CD4-positive, alpha-beta memory T cell (primary cell): ENCODE data around the gene SEC14L3. TPM values are rescaled to one million over a fixed set of nuclear protein-coding genes. Genes with fewer than 3 reads are reported as not detected.
A peak's percentile ranks its signal among the peaks of the same experiment; 100 is the strongest.

ENCODE experiments used
- CTCF ChIA-PET: fragments of 350-600 bp; sonication (Branson Sonifier 250); formaldehyde crosslinking; loops from one replicate; lab custom pipeline; 2021; ENCODE audit warnings: inconsistent platforms; ENCODE audit not compliant: partially characterized antibody; lab: Charles Lee
- POLR2A ChIA-PET: fragments of 350-600 bp; sonication (Branson Sonifier 250); formaldehyde crosslinking; loops from one replicate; lab custom pipeline; 2021; ENCODE audit not compliant: partially characterized antibody; lab: Charles Lee
- DNase-seq, 5 donors: peaks; one replicate each; pipeline versions ENCODE4 v3.0.0 to v3.0.0-alpha.2; 2020 to 2022; ENCODE audit warnings: mixed read lengths in 1 of 5
- H3K27ac ChIP-seq: one replicate; pipeline ENCODE4 v1.7.0; 2013; ENCODE audit warnings: low read depth, low read length
- H3K27me3 ChIP-seq: 2 replicates; pipeline ENCODE4 v1.7.0; 2013; ENCODE audit warnings: mild to moderate bottlenecking, low read length, moderate library complexity; ENCODE audit not compliant: insufficient read depth
- H3K36me3 ChIP-seq: 2 replicates; pipeline ENCODE4 v1.7.0; 2013; ENCODE audit warnings: mild to moderate bottlenecking, low read length, moderate library complexity; ENCODE audit not compliant: insufficient read depth
- H3K4me1 ChIP-seq: 2 replicates; pipeline ENCODE4 v1.7.0; 2013; ENCODE audit warnings: mild to moderate bottlenecking, low read length, moderate library complexity; ENCODE audit not compliant: insufficient read depth
- H3K4me3 ChIP-seq, 2 donors: one replicate each; pipeline ENCODE4 v1.7.0; 2013; ENCODE audit warnings: low read length in 2 of 2, mild to moderate bottlenecking in 1 of 2
- H3K9me3 ChIP-seq, 2 donors: one replicate each; pipeline ENCODE4 v1.7.0; 2013; ENCODE audit warnings: low read length in 2 of 2, control low read depth in 1 of 2; ENCODE audit not compliant: control insufficient read depth in 1 of 2
- H3K27ac Mint-ChIP-seq, 7 donors: one replicate each; pipeline ENCODE4 v1.8.0; 2020 to 2021; ENCODE audit warnings: mixed read lengths in 7 of 7, mild to moderate bottlenecking in 6 of 7, inconsistent platforms in 3 of 7, moderate library complexity in 3 of 7
- H3K27me3 Mint-ChIP-seq, 2 donors: one replicate each; pipeline ENCODE4 v1.8.0; 2020 to 2021; ENCODE audit warnings: mixed read lengths in 2 of 2
- H3K36me3 Mint-ChIP-seq, 2 donors: one replicate each; pipeline ENCODE4 v1.8.0; 2020 to 2021; ENCODE audit warnings: mixed read lengths in 2 of 2, inconsistent platforms in 1 of 2, mild to moderate bottlenecking in 1 of 2
- H3K4me1 Mint-ChIP-seq, 4 donors: one replicate each; pipeline ENCODE4 v1.8.0; 2020 to 2021; ENCODE audit warnings: mixed read lengths in 4 of 4, mild to moderate bottlenecking in 1 of 4
- H3K4me3 Mint-ChIP-seq, 8 donors: one replicate each; pipeline ENCODE4 v1.8.0; 2020 to 2021; ENCODE audit warnings: mixed read lengths in 8 of 8, mild to moderate bottlenecking in 7 of 8, moderate library complexity in 6 of 8, inconsistent platforms in 3 of 8
- H3K9me3 Mint-ChIP-seq, 8 donors: one replicate each; pipeline ENCODE4 v1.8.0; 2020 to 2021; ENCODE audit warnings: mixed read lengths in 8 of 8, mild to moderate bottlenecking in 5 of 8, inconsistent platforms in 3 of 8, moderate library complexity in 1 of 8
- intact Hi-C: fragments of 100-400 bp; cut with micrococcal nuclease; formaldehyde crosslinking; loops from one replicate; pipeline ENCODE4 v1.15.1; 2023
- polyA plus RNA-seq, 2 donors: library from polyadenylated mRNA; unstranded; fragments of 300-500 nt; fragmentation: Illumina TruSeq; gene quantifications; one replicate each; pipeline ENCODE4 v1.2.3, GENCODE V29; 2021
- total RNA-seq, 2 experiments: library from RNA; stranded (reverse); gene quantifications; one replicate each; pipeline ENCODE4 v1.2.3, GENCODE V29; 2021

Gene SEC14L3
- total and polyA plus RNA-seq, 4 experiments from 2014 or later: not detected

- POLR2A ChIA-PET: interaction anchor here (1.0 to 6.1 kb wide), 6 partner anchors 9 to 22 kb away, joined by 3 to 55 read pairs (median 4); partner anchors contain the start of genes MTFP1 and SEC14L2
- H3K27ac ChIP-seq: no peak overlapping the region
- intact Hi-C loops: no loop called here
- DNase-seq: no peak
- Mint-ChIP-seq H3K4me3 (peak overlapping the region in 1 of 8 donors; percentile 55), H3K27me3 (no peaks in the 10 kb centered on the region), H3K9me3 (no peaks in the 10 kb centered on the region), H3K4me1 (peaks cover 9 to 20% (median 14%) of the 10 kb centered on the region in 4 donors), H3K36me3 (peaks cover 34 to 49% of the 10 kb centered on the region in 2 donors), H3K27ac (peak overlapping the region; percentile 44 to 94 (median 59))
- H3K4me3 ChIP-seq: no peak overlapping the region
- H3K4me1 ChIP-seq: peaks cover 7% of the 10 kb centered on the region
- CTCF ChIA-PET: interaction anchor here (0.9 to 4.5 kb wide), 7 partner anchors 8 to 126 kb away, joined by 3 to 34 read pairs (median 5); partner anchors contain the start of gene MTFP1
- no peaks in the 10 kb centered on the region for H3K9me3 ChIP-seq
- H3K27me3 ChIP-seq: no peaks in the 10 kb centered on the region
- H3K36me3 ChIP-seq: peaks cover 12% of the 10 kb centered on the region
Measured at GRCh38 chr22:30413745-30414524, 57.9 kb downstream of the SEC14L3 start.

DNA sequence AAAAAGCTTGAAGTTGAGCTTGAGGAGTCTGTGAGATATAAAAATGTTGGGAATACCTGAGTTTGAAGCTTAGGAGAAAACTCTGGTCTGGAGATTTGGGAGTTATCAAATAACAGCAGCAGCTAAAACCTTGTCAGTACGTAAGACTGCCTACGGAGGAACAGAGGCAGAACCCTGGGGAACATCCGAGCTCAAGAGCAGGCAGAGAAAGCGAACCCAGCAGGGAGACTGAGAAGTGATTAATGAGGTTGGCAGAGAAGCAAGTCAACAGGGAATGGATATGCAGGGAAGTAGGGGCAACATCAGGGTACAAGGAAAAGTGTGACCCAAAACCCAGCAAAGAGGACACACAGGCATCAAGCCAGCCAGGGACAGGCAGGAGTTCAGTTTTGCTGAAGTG, 58.8 kb downstream of the SEC14L3 start:
- H3K4me3 ChIP-seq: no peak overlapping the region
- CTCF ChIA-PET: interaction anchor here (0.9 to 4.5 kb wide), 5 partner anchors 9 to 73 kb away, joined by 4 to 34 read pairs (median 5); partner anchors contain the start of gene MTFP1
- Mint-ChIP-seq H3K4me1 (peaks cover 9 to 20% (median 14%) of the 10 kb centered on the region in 4 donors), H3K4me3 (peak overlapping the region in 2 of 8 donors; percentile 30 to 35), H3K27me3 (no peaks in the 10 kb centered on the region), H3K9me3 (no peaks in the 10 kb centered on the region), H3K27ac (peak overlapping the region in 5 of 7 donors; percentile 38 to 94 (median 79)), H3K36me3 (peaks cover 30 to 43% of the 10 kb centered on the region in 2 donors)
- intact Hi-C loops: no loop called here
- peaks cover 12% of the 10 kb centered on the region for H3K36me3 ChIP-seq
- POLR2A ChIA-PET: interaction anchor here (6.1 kb wide), 1 partner anchor 10 kb away, joined by 55 read pairs; no protein-coding TSS in a partner anchor
- H3K9me3 ChIP-seq: no peaks in the 10 kb centered on the region
- no peak for DNase-seq
- H3K27ac ChIP-seq: no peak overlapping the region
- no peaks in the 10 kb centered on the region for H3K27me3 ChIP-seq
- peaks cover 7% of the 10 kb centered on the region for H3K4me1 ChIP-seq

- H3K4me1 Mint-ChIP-seq: peaks cover 9 to 20% (median 14%) of the 10 kb centered on the region in 4 donors
- Histone ChIP-seq H3K4me1 (peaks cover 7% of the 10 kb centered on the region), H3K36me3 (peaks cover 16% of the 10 kb centered on the region), H3K4me3 (no peak overlapping the region), H3K9me3 (no peaks in the 10 kb centered on the region), H3K27ac (no peak overlapping the region), H3K27me3 (no peaks in the 10 kb centered on the region)
- H3K4me3 Mint-ChIP-seq: peak overlapping the region in 1 of 8 donors; percentile 23
- no peaks in the 10 kb centered on the region for H3K27me3 Mint-ChIP-seq
- no peak for DNase-seq
- intact Hi-C loops: no loop called here
- H3K36me3 Mint-ChIP-seq: peaks cover 18 to 33% of the 10 kb centered on the region in 2 donors
- H3K9me3 Mint-ChIP-seq: no peaks in the 10 kb centered on the region
- ChIA-PET CTCF (interaction anchor here (1.2 to 4.5 kb wide), 3 partner anchors 13 to 24 kb away, joined by 3 to 34 read pairs (median 5); partner anchors contain the start of genes MTFP1 and RNF215), POLR2A (interaction anchor here (1.8 to 6.1 kb wide), 2 partner anchors 11 to 14 kb away, joined by 15 to 55 read pairs; partner anchors contain the start of gene SEC14L2)
- H3K27ac Mint-ChIP-seq: peak overlapping the region in 3 of 7 donors; percentile 64 to 77 (median 75)
Measured at GRCh38 chr22:30411780-30412179, 60.0 kb downstream of the SEC14L3 start.

Other genes starting within 250 kb of the SEC14L3 start
- gene LIF, start 225.3 kb downstream of the SEC14L3 start, total RNA-seq: under 1 TPM; 0.26 to 0.58 TPM
- gene LIF, start 225.3 kb downstream of the SEC14L3 start, polyA plus RNA-seq: not detected
- gene OSM, start 205.2 kb downstream of the SEC14L3 start, total RNA-seq: 1 to 10 TPM; 1.1 to 1.6 TPM
- gene OSM, start 205.2 kb downstream of the SEC14L3 start, polyA plus RNA-seq: 100 to 1,000 TPM in 1 of 2 donors, 10 to 100 TPM in 1; 23.7 to 103 TPM
- gene CASTOR1, start 182.5 kb downstream of the SEC14L3 start, total RNA-seq: 10 to 100 TPM; 13.7 to 14.9 TPM
- 10 to 100 TPM; 11.3 to 17.5 TPM for gene CASTOR1, start 182.5 kb downstream of the SEC14L3 start, polyA plus RNA-seq
- 10 to 100 TPM; 62.2 to 76.8 TPM for gene TBC1D10A, start 145.1 kb downstream of the SEC14L3 start, total RNA-seq
- 10 to 100 TPM; 60.6 to 61.6 TPM for gene TBC1D10A, start 145.1 kb downstream of the SEC14L3 start, polyA plus RNA-seq
- 100 to 1,000 TPM; 279 to 301 TPM for gene SF3A1, start 115.1 kb downstream of the SEC14L3 start, total RNA-seq
- gene SF3A1, start 115.1 kb downstream of the SEC14L3 start, polyA plus RNA-seq: 100 to 1,000 TPM in 1 of 2 donors, 10 to 100 TPM in 1; 44.0 to 155 TPM
- 1 to 10 TPM; 2.1 to 3.0 TPM for gene CCDC157, start 115.0 kb downstream of the SEC14L3 start, total RNA-seq
- 1 to 10 TPM in 1 of 2 donors, under 1 TPM in 1; 0.38 to 3.9 TPM for gene CCDC157, start 115.0 kb downstream of the SEC14L3 start, polyA plus RNA-seq
- 1 to 10 TPM; 6.1 to 6.6 TPM for gene RNF215, start 84.6 kb downstream of the SEC14L3 start, total RNA-seq
- gene RNF215, start 84.6 kb downstream of the SEC14L3 start, polyA plus RNA-seq: under 1 TPM; 0.29 to 0.53 TPM
- gene SEC14L2, start 75.0 kb downstream of the SEC14L3 start, total RNA-seq: 1 to 10 TPM; 6.0 to 8.6 TPM
- 10 to 100 TPM in 1 of 2 donors, 1 to 10 TPM in 1; 9.7 to 13.8 TPM for gene SEC14L2, start 75.0 kb downstream of the SEC14L3 start, polyA plus RNA-seq
- 10 to 100 TPM; 13.5 to 15.7 TPM for gene MTFP1, start 46.2 kb downstream of the SEC14L3 start, total RNA-seq
- gene MTFP1, start 46.2 kb downstream of the SEC14L3 start, polyA plus RNA-seq: 10 to 100 TPM; 31.1 to 47.4 TPM
- gene SEC14L4, start 33.7 kb upstream of the SEC14L3 start, total RNA-seq: not detected
- gene SEC14L4, start 33.7 kb upstream of the SEC14L3 start, polyA plus RNA-seq: not detected
- not detected for gene SEC14L6, start 74.7 kb upstream of the SEC14L3 start, total RNA-seq
- not detected for gene SEC14L6, start 74.7 kb upstream of the SEC14L3 start, polyA plus RNA-seq
- gene GAL3ST1, start 102.6 kb upstream of the SEC14L3 start, total RNA-seq: 1 to 10 TPM; 1.4 to 2.8 TPM
- gene GAL3ST1, start 102.6 kb upstream of the SEC14L3 start, polyA plus RNA-seq: under 1 TPM in 1 of 2 donors, not detected in 1; 0.48 TPM
- gene PES1, start 119.9 kb upstream of the SEC14L3 start, total RNA-seq: 10 to 100 TPM; 50.1 to 51.6 TPM
- gene PES1, start 119.9 kb upstream of the SEC14L3 start, polyA plus RNA-seq: 10 to 100 TPM; 41.3 to 48.7 TPM
- gene TCN2, start 135.2 kb upstream of the SEC14L3 start, total RNA-seq: 1 to 10 TPM in 1 of 2 experiments, under 1 TPM in 1; 0.93 to 1.2 TPM
- 1 to 10 TPM; 1.1 to 2.3 TPM for gene TCN2, start 135.2 kb upstream of the SEC14L3 start, polyA plus RNA-seq
- gene SLC35E4, start 163.8 kb upstream of the SEC14L3 start, total RNA-seq: 1 to 10 TPM; 2.9 to 3.0 TPM
- under 1 TPM; 0.61 to 1.00 TPM for gene SLC35E4, start 163.8 kb upstream of the SEC14L3 start, polyA plus RNA-seq
- gene DUSP18, start 195.9 kb upstream of the SEC14L3 start, total RNA-seq: 10 to 100 TPM; 16.8 to 16.9 TPM
- 10 to 100 TPM; 12.4 to 14.4 TPM for gene DUSP18, start 195.9 kb upstream of the SEC14L3 start, polyA plus RNA-seq
- 1 to 10 TPM; 1.1 to 1.3 TPM for gene OSBP2, start 222.9 kb upstream of the SEC14L3 start, total RNA-seq
- under 1 TPM; 0.39 to 0.44 TPM for gene OSBP2, start 222.9 kb upstream of the SEC14L3 start, polyA plus RNA-seq